MCF 10A (cell line): ENCODE measurements around the gene PROK1. TPM values are rescaled to one million over a fixed set of nuclear protein-coding genes. Genes with fewer than 3 reads are reported as not detected.

ENCODE experiments used
- BruUV-seq: library from RNA; stranded (reverse); fragments of 400-500 nt; replicated peaks from 2 replicates; lab custom pipeline; 2021; lab: Mats Ljungman, UMichigan
- CTCF ChIA-PET: fragments of 300-600 bp; sonication (Branson Sonifier 250); formaldehyde crosslinking; extraction: SDS; loops from one replicate; lab custom pipeline; 2021; ENCODE audit warnings: antibody characterized with exemption, inconsistent platforms; lab: Yijun Ruan, JAX
- POLR2A ChIA-PET: fragments of 300-600, 350-650 bp; sonication (Branson Sonifier 250); formaldehyde crosslinking; extraction: SDS; loops from one replicate; lab custom pipeline; 2020; ENCODE audit warnings: antibody characterized with exemption, inconsistent platforms; lab: Yijun Ruan, JAX
- DNase-seq: peaks from one replicate; pipeline ENCODE4 v3.0.0-alpha.2; 2018; ENCODE audit not compliant: unreplicated experiment
- H3K27ac Mint-ChIP-seq: one replicate; pipeline ENCODE4 v1.8.0; 2022; ENCODE audit warnings: mild to moderate bottlenecking, low read depth, mixed read lengths; ENCODE audit not compliant: unreplicated experiment
- H3K27me3 Mint-ChIP-seq: one replicate; pipeline ENCODE4 v1.8.0; 2022; ENCODE audit warnings: mixed read lengths; ENCODE audit not compliant: insufficient read depth, unreplicated experiment
- H3K36me3 Mint-ChIP-seq: one replicate; pipeline ENCODE4 v1.8.0; 2022; ENCODE audit warnings: mild to moderate bottlenecking, moderate library complexity, mixed read lengths; ENCODE audit not compliant: insufficient read depth, unreplicated experiment
- H3K4me1 Mint-ChIP-seq: one replicate; pipeline ENCODE4 v1.8.0; 2022; ENCODE audit warnings: mixed read lengths; ENCODE audit not compliant: insufficient read depth, unreplicated experiment
- H3K4me3 Mint-ChIP-seq: one replicate; pipeline ENCODE4 v1.8.0; 2022; ENCODE audit warnings: mild to moderate bottlenecking, moderate library complexity, mixed read lengths; ENCODE audit not compliant: unreplicated experiment
- H3K9me3 Mint-ChIP-seq: one replicate; pipeline ENCODE4 v1.8.0; 2022; ENCODE audit warnings: mixed read lengths; ENCODE audit not compliant: unreplicated experiment
- CTCF ChIP-seq: fragments of 200-600 bp; IDR thresholded peaks from one replicate; pipeline ENCODE4 v1.8.0; 2022; ENCODE audit warnings: antibody characterized with exemption, mild to moderate bottlenecking; ENCODE audit not compliant: unreplicated experiment
- intact Hi-C: fragments of 100-400 bp; cut with micrococcal nuclease; formaldehyde crosslinking; loops from 2 replicates; pipeline ENCODE4 v1.14.1; 2022
- total RNA-seq: library from RNA; stranded (reverse); gene quantifications from 2 replicates; pipeline ENCODE4 v1.2.3, GENCODE V29; 2022

The PROK1 gene
- total RNA-seq, 1 experiment from 2014 or later, result not detected

- intact Hi-C loops, result no loop called here
- no peak overlapping the region for H3K4me3 Mint-ChIP-seq
- no TSS peak for BruUV-seq
- H3K27me3 Mint-ChIP-seq, result peaks cover 10% of the 10 kb centered on the region
- peaks cover 18% of the 10 kb centered on the region for H3K4me1 Mint-ChIP-seq
- ChIA-PET CTCF (interaction anchor here (0.8 to 2.8 kb wide), 4 partner anchors 15 to 370 kb away, joined by 4 to 20 read pairs (median 6); no protein-coding TSS in a partner anchor), POLR2A (interaction anchor here (0.6 kb wide), 1 partner anchor 141 kb away, joined by 3 read pairs; no protein-coding TSS in a partner anchor)
- no peak for TF ChIP-seq CTCF
- H3K27ac Mint-ChIP-seq, result no peak overlapping the region
- no peaks in the 10 kb centered on the region for H3K36me3 Mint-ChIP-seq
- H3K9me3 Mint-ChIP-seq, result no peaks in the 10 kb centered on the region
- no peak for DNase-seq
Measured at GRCh38 chr1:110475362-110476027, 24.5 kb downstream of the PROK1 start.

- Mint-ChIP-seq H3K4me3 (no peak overlapping the region), H3K9me3 (no peaks in the 10 kb centered on the region), H3K27me3 (peaks cover 7% of the 10 kb centered on the region), H3K27ac (no peak overlapping the region), H3K36me3 (no peaks in the 10 kb centered on the region), H3K4me1 (peaks cover 18% of the 10 kb centered on the region)
- intact Hi-C loops, result no loop called here
- no peak for TF ChIP-seq CTCF
- CTCF ChIA-PET, result interaction anchor here (0.7 to 12.6 kb wide), 6 partner anchors 16 to 268 kb away, joined by 3 to 123 read pairs (median 6); no protein-coding TSS in a partner anchor
- POLR2A ChIA-PET, result no interaction called here
- DNase-seq, result peak; percentile 32
- BruUV-seq, result no TSS peak
Measured at GRCh38 chr1:110476028-110476765, 25.2 kb downstream of the PROK1 start.

GRCh38 chr1:110477041-110477440 is 26.1 kb downstream of the PROK1 start:
- BruUV-seq, result no TSS peak
- ChIA-PET CTCF (interaction anchor here (0.6 to 12.6 kb wide), 10 partner anchors 15 to 992 kb away, joined by 3 to 123 read pairs (median 6); no protein-coding TSS in a partner anchor), POLR2A (interaction anchor here (0.7 to 1.9 kb wide), 3 partner anchors 19 to 138 kb away, joined by 3 to 5 read pairs (median 3); no protein-coding TSS in a partner anchor)
- Mint-ChIP-seq H3K9me3 (no peaks in the 10 kb centered on the region), H3K4me3 (no peak overlapping the region), H3K36me3 (no peaks in the 10 kb centered on the region), H3K27me3 (peaks cover 5% of the 10 kb centered on the region), H3K27ac (no peak overlapping the region), H3K4me1 (peaks cover 18% of the 10 kb centered on the region)
- DNase-seq, result peak; percentile 59
- no peak for TF ChIP-seq CTCF
- intact Hi-C loops, result no loop called here
